GOT3 (cell line): ENCODE measurements around the gene MAGI2.

Source experiments
- DNase-seq: peaks from one replicate; lab custom pipeline; 2025; ENCODE audit warnings: mixed read lengths; lab: John Stamatoyannopoulos, UW

Gene MAGI2

GRCh38 chr7:79453558-79454360 lies at the start of gene MAGI2:
Gene MAGI2, minus strand, starts transcription at chr7:79453667. Its CDS starts 347 bp downstream, at chr7:79453320.
- DNase-seq: peak; percentile 38

DNA sequence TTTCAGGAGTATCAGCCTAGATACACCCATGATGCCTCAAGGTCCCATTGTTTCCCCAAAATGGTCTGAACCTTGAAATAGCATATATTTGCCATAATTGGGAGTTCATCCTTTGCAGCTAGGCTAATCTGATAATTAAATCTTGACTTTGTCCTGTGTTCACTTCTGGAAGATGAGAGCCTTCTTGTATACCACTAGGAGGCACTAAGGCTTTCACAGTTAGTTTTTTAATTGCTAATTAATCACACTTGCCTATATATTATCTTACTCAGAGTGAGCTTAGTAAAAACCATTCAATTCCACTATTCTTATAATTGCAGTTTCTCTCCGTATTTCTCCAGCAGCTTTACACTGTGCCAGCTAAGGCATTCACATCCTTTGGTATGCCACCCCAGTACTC lies 48.7 kb upstream of the MAGI2 start:
- DNase-seq: no peak

GRCh38 chr7:79500759-79501158 lies 47.3 kb upstream of the MAGI2 start:
- no peak for DNase-seq

DNA sequence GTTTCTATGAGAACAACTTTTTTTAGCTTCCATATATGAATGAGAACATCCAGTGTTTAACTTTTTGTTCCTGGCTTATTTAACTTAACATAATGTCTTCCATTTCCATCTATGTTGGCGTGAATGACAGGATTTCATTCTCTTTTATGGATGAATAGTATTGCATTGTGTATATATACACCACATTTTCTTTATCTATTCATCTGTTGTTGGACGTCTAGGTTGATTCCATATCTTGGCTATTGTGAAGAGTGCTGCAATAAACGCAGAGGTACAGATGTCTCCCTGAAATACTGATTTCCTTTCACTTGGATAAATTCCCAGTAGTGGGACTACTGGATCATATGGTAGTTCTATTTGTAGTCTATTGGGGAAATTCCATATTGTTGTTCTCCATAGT lies 44.3 kb upstream of the MAGI2 start:
- DNase-seq: no peak

DNA sequence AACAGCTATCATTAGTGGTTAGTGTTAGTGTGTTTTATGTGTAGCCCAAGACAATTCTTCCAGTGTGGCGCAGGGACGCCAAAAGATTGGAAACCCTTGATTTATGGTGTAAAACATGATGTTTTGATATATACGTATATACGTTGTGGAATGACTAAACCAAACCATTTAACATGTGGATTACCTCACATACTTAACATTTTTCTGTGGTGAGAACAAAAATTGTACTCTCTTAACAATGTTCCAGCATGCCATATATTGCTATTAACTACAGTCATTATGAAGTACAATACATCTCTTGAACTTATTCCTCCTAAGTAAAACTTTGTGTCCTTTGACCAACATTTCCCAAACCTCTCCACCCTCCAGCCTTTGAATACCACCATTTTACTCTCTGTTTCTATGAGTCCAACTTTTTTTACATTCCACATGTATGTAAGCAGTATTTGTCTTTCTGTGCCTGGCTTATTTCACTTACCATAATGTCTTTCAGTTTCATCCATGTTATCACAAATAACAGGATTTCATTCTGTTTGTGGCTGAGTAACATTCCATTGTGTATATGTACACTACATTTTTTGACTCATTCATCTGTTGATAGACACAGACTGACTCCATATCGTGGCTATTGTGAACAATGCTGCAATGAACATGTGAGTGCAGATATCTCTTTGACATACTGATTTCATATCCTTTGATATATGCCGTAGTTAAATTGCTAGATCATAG lies 42.2 kb upstream of the MAGI2 start:
- DNase-seq: no peak

DNA sequence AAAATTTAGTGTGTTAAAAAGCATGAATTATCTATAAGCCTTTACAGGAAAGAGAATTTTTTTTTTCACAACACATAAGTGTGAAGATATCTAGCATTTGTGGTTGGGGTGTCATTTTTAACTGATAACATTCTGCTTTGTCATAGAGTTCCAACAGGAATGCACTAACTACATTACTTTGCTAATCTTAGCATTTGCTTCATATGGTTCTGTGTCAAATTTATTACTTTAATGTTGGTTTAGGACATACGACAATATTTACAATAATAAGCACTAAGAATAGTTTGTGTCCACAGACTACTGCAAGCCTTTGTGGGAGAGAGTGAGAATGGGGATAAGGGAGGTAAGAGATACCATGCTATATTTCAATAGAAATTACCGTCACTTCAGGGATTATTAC lies 40.6 kb upstream of the MAGI2 start:
- DNase-seq: no peak

DNA sequence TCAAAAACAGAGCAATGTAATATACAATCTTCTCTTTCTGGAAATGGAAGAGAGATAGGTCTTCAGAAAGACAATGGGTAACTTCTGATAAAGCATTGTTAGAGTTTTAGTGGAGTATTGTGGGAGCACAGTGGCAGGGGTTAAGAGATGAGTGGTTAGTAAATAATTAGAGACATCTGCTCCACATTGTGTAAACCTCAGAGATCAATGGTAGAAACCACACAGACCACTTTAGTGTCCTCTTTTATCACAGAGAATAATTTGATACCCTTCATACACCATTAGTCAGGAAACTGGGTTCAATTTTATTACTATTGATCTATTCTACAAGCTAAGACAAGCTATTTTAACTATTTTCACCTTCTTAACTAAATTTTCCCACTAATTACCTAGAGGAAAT lies 35.9 kb upstream of the MAGI2 start:
- DNase-seq: no peak

GRCh38 chr7:79478386-79478785 lies 24.9 kb upstream of the MAGI2 start:
- DNase-seq: no peak

- no peak for DNase-seq
These were observed 22.0 kb upstream of the MAGI2 start for GRCh38 chr7:79475455-79475854.

DNA sequence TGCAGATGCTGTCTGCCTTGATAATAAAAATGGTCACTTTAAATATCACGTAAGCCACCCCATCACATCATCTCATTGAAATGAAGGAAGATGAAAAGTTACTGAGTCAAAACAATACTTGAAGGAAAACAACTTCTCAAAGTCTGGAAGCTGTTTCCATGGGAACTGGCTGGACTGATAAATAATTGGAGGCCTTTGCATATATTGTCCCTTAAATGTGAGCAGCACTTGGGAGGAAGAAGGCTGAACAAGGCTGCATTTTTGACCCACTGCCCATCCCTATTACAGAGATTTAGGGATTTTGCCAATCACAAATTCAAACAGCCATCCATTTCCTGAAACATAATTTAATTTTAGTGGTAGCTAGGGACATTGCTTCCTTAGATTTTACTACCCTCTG lies 18.2 kb upstream of the MAGI2 start:
- DNase-seq: no peak

DNA sequence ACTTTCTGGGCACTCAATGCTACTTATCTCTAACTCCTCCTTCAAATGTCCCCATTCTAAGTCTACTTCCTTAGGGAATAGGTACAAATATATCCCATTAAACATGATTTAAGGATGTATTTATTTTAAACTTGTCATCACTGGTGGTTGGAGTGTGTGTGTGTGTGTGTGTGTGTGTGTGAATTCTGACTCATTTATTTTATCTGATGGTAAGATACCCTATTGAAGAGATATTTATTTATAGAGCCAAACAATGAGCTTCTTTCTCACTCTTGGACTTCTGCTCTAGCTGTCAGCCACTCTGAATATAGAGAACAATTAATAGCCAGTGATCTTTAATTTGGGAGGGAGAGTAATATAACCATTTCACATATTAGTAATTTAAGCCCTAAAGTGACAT lies 17.8 kb upstream of the MAGI2 start:
- DNase-seq: no peak

GRCh38 chr7:79465551-79465950 lies 12.1 kb upstream of the MAGI2 start:
- no peak for DNase-seq

DNA sequence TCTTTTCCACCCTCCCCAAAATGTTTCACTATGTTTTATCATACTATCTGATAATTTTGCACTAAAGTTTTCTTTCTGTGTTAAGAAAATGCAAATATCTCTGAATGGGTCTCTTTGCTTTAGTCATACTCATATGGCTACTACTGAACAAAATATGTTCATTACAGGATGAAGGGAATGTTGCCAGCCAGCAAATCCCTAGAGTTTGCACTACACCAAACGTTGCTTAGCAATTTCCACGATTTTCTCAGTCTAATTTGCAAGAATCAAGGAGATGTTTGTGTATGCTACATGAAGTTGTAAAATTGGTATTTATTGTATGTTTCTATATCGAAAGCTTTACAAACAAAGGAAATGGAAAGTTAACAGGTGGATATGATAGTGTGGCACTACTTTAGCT lies 10.6 kb upstream of the MAGI2 start:
- no peak for DNase-seq

DNA sequence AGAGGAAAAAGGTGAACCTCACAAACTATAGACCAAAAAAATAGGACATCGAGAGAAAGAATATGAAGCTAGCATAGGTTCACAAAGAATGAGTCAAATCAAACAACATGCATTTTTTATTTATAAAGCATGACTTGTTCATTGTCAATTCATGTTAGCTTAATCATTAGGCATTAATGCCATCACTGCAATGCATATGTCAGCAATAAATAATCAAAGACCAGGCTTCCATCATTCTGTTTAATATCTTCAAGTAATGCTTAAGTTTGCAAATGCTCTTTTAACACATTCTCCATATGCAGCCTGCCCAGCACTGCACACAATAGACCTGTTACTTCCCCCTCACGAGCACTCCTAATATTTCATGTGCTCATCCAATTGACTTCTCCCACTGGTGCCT lies 8.9 kb upstream of the MAGI2 start:
- no peak for DNase-seq

GRCh38 chr7:79461660-79462059 lies 8.2 kb upstream of the MAGI2 start:
- DNase-seq: no peak

DNA sequence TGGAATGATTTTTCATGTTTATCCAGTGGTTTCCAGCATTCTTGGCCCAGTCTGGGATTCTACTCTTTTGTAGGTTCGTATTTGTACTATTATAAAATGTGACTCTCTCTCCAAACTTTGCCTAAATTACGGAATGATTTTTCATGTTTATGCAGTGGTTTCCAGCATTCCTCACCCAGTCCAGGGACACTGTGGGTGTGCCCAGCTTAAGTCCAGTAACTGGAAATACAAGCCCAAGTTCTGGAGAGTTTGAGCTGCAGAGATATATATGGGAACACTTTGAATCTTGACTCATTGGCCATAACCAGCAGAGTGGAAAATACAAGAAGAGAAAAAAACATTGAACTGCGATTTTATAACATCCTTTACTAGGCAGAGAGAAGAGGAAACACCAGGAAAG lies 5.9 kb upstream of the MAGI2 start:
- DNase-seq: no peak

DNA sequence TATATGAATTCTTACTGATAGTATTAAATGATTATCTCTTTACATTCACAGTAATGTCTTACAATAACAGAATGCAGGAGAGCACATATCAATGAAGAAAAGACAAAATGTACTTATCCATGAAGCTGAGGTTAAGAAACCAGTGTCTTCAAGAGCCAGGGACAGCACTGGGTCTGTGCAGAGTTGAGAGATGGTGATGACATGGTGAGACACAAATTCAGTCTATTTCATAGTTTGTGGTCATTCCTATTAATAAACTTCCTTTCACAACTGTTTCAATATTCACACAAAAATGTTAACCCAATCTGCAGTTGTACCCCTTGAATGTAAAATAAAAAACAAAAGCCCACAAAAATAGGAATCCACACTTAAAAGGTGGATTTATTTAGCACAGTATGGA lies 5.3 kb upstream of the MAGI2 start:
- no peak for DNase-seq

- no peak for DNase-seq
These were observed 1.8 kb upstream of the MAGI2 start for GRCh38 chr7:79455173-79455790.

DNA sequence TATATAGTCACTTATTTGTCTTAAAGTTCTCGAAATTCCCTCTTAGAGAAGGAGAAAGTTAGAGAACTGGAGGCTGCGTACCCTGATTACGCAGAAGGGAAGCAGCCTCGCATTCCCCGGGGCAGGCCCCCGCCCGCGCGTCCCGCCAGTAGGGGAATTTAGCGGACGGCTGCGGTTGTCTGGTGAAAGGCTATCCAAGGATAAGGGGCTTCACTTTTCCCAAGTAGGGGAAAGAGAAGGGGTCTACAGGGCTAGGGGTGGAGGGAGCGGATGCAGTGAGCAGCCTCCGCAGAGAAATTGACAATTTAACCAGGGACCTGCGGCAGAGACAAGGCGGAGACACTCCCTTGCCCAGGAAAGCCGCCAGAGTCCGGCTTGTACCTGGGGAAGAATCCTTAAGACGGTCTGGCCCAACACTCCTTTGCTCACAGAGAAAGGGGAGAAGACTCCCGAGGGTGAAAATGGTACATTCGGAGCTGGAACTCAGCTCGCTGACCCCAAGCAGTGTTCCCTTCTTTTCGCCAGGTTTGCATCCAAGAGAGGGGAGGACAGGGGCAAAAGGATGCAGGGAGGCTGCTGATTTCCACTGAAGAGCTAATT lies 994 bp upstream of the MAGI2 start:
- DNase-seq: no peak

- DNase-seq: no peak
These were observed 255 bp downstream of the MAGI2 start for GRCh38 chr7:79453266-79453557.

- no peak for DNase-seq
These were observed 787 bp downstream of the MAGI2 start for GRCh38 chr7:79452495-79453265.

- DNase-seq: peak; percentile 3
These were observed 1.4 kb downstream of the MAGI2 start for GRCh38 chr7:79452032-79452494.
